ENCODE measurements around the gene SLAMF8. TPM values are rescaled to one million over a fixed set of nuclear protein-coding genes. Genes with fewer than 3 reads are reported as not detected.
A peak's percentile ranks its signal among the peaks of the same experiment; 100 is the strongest.

The SLAMF8 gene
- total RNA-seq, 1 donor, result 0.36 TPM

DNA sequence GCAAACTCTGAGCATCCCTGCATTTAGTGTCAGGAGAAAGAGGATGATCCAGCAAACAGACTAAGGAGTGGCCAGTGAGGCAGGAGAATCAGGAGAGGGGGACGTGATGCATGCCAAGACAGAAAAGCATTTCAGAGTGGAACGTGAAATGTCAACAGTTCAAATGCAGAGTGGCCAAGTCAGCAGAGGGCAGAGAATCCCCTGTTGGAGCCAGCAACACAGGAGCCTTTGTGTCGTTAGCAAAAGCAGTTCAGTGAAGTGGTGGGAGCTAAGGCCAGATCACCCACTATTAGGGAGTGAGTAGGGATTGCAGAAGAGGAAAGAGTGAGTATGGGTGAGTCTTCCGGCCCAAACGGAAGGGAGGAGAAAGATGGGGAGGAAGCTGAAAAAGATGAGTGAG, 31.1 kb upstream of the SLAMF8 start:
- Histone ChIP-seq H3K9me3 (ENCODE audit: low read depth, low read length) (no peaks in the 10 kb centered on the region), H3K36me3 (ENCODE audit: insufficient read depth, low read length) (no peaks in the 10 kb centered on the region), H3K4me1 (ENCODE audit: insufficient read depth, low read length) (peaks cover 3% of the 10 kb centered on the region), H3K4me3 (ENCODE audit: insufficient read depth, low read length) (no peak overlapping the region), H3K27me3 (ENCODE audit: insufficient read depth, low read length) (peaks cover 29% of the 10 kb centered on the region), H3K4me2 (ENCODE audit: insufficient read depth, low read length) (no peak overlapping the region), H2AFZ (ENCODE audit: low read length) (peak overlapping the region; percentile 41), H3K79me2 (ENCODE audit: insufficient read depth, low read length) (no peaks in the 10 kb centered on the region), H4K20me1 (ENCODE audit: insufficient read depth, low read length) (no peaks in the 10 kb centered on the region), H3K27ac (ENCODE audit: low read depth, low read length) (no peak overlapping the region)
- no peak for TF ChIP-seq CTCF (IDR thresholded peaks at IDR 0.05; ENCODE audit: extremely low read depth, low read depth, low read length)
- DNase-seq (ENCODE audit: insufficient read length, low spot score, missing footprints), result no peak

DNA sequence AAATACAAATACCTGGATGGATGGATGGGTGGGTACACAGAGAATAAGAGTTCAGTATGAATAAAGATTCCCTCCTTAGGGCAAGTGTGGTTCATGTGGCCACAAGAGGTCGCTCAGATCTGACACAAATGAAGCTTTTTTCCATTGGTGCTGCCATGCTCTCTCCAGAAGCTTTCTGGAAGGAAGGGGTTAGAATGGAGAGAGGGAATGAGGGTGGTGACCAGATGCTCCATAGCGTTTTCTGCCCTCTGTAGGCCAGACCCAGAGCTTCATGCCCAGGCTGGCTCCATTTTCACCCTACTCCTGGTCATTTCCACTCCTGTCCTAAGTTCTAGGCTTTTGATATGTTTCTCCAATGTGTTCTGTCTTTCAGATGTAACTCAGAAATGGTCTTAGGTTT, 27.8 kb upstream of the SLAMF8 start:
- H3K4me2 ChIP-seq (ENCODE audit: insufficient read depth, low read length), result no peak overlapping the region
- H3K79me2 ChIP-seq (ENCODE audit: insufficient read depth, low read length), result no peaks in the 10 kb centered on the region
- no peaks in the 10 kb centered on the region for H4K20me1 ChIP-seq (ENCODE audit: insufficient read depth, low read length)
- peak overlapping the region; percentile 40 for H2AFZ ChIP-seq (ENCODE audit: low read length)
- H3K9me3 ChIP-seq (ENCODE audit: low read depth, low read length), result no peaks in the 10 kb centered on the region
- peaks cover 5% of the 10 kb centered on the region for H3K4me1 ChIP-seq (ENCODE audit: insufficient read depth, low read length)
- no peak overlapping the region for H3K4me3 ChIP-seq (ENCODE audit: insufficient read depth, low read length)
- peaks cover 14% of the 10 kb centered on the region for H3K27me3 ChIP-seq (ENCODE audit: insufficient read depth, low read length)
- peak; percentile 89 for DNase-seq (ENCODE audit: insufficient read length, low spot score, missing footprints)
- no peak overlapping the region for H3K27ac ChIP-seq (ENCODE audit: low read depth, low read length)
- TF ChIP-seq CTCF (IDR thresholded peaks at IDR 0.05; ENCODE audit: extremely low read depth, low read depth, low read length), result peak; percentile 93
- H3K36me3 ChIP-seq (ENCODE audit: insufficient read depth, low read length), result no peaks in the 10 kb centered on the region

- Histone ChIP-seq H3K4me3 (ENCODE audit: insufficient read depth, low read length) (no peak overlapping the region), H3K4me2 (ENCODE audit: insufficient read depth, low read length) (no peak overlapping the region), H4K20me1 (ENCODE audit: insufficient read depth, low read length) (no peaks in the 10 kb centered on the region), H2AFZ (ENCODE audit: low read length) (peak overlapping the region; percentile 40), H3K27ac (ENCODE audit: low read depth, low read length) (no peak overlapping the region), H3K9me3 (ENCODE audit: low read depth, low read length) (no peaks in the 10 kb centered on the region), H3K79me2 (ENCODE audit: insufficient read depth, low read length) (no peaks in the 10 kb centered on the region), H3K4me1 (ENCODE audit: insufficient read depth, low read length) (peaks cover 5% of the 10 kb centered on the region), H3K27me3 (ENCODE audit: insufficient read depth, low read length) (peaks cover 11% of the 10 kb centered on the region), H3K36me3 (ENCODE audit: insufficient read depth, low read length) (no peaks in the 10 kb centered on the region)
- no peak for TF ChIP-seq CTCF (IDR thresholded peaks at IDR 0.05; ENCODE audit: extremely low read depth, low read depth, low read length)
- peak; percentile 4 for DNase-seq (ENCODE audit: insufficient read length, low spot score, missing footprints)
These were observed 27.2 kb upstream of the SLAMF8 start for GRCh38 chr1:159799446-159799985.

- Histone ChIP-seq H3K4me2 (ENCODE audit: insufficient read depth, low read length) (no peak overlapping the region), H3K4me1 (ENCODE audit: insufficient read depth, low read length) (peaks cover 5% of the 10 kb centered on the region), H3K36me3 (ENCODE audit: insufficient read depth, low read length) (no peaks in the 10 kb centered on the region), H3K27me3 (ENCODE audit: insufficient read depth, low read length) (peaks cover 8% of the 10 kb centered on the region), H2AFZ (ENCODE audit: low read length) (no peak overlapping the region), H3K79me2 (ENCODE audit: insufficient read depth, low read length) (no peaks in the 10 kb centered on the region), H4K20me1 (ENCODE audit: insufficient read depth, low read length) (no peaks in the 10 kb centered on the region), H3K4me3 (ENCODE audit: insufficient read depth, low read length) (no peak overlapping the region), H3K27ac (ENCODE audit: low read depth, low read length) (no peak overlapping the region), H3K9me3 (ENCODE audit: low read depth, low read length) (no peaks in the 10 kb centered on the region)
- DNase-seq (ENCODE audit: insufficient read length, low spot score, missing footprints), result peak; percentile 21
- no peak for TF ChIP-seq CTCF (IDR thresholded peaks at IDR 0.05; ENCODE audit: extremely low read depth, low read depth, low read length)
These were observed 26.3 kb upstream of the SLAMF8 start for GRCh38 chr1:159800177-159800930.

Measured in osteoblast (primary cell).